SK-N-SH (cell line): ENCODE measurements around the gene FZD2. TPM values are rescaled to one million over a fixed set of nuclear protein-coding genes. Genes with fewer than 3 reads are reported as not detected.

Experiments
- CTCF ChIA-PET: fragments of 300-600, 350-600 bp; formaldehyde crosslinking; extraction: SDS; loops from one replicate; lab custom pipeline; 2021; lab: Yijun Ruan, JAX
- POLR2A ChIA-PET: fragments of 350-600 bp; sonication (Branson Sonifier 250); formaldehyde crosslinking; extraction: SDS; loops from one replicate; lab custom pipeline; 2020; ENCODE audit warnings: antibody characterized with exemption, inconsistent platforms; lab: Yijun Ruan, JAX
- DNase-seq: peaks from one replicate; pipeline ENCODE4 v3.0.0; 2012
- H2AFZ ChIP-seq: fragments of 200-600 bp; sonication (generic); 2 replicates; pipeline ENCODE4 v1.8.1; 2016; ENCODE audit warnings: antibody characterized with exemption, mild to moderate bottlenecking, low read depth
- H3F3A ChIP-seq: fragments of 200-600 bp; sonication (generic); replicated peaks from 2 replicates; pipeline ENCODE3; 2016; ENCODE audit warnings: antibody characterized with exemption, mild to moderate bottlenecking; ENCODE audit not compliant: insufficient read depth
- H3K27ac ChIP-seq, 2 experiments: fragments of 200-500 bp in 1 of 2; fragments of 200-600 bp in 1 of 2; sonication (Bioruptor generic) in 1 of 2; sonication (generic), shearing (Covaris generic) in 1 of 2; 2 replicates each; pipeline versions ENCODE4 v1.5.1 to v1.6.1; 2014 to 2016; ENCODE audit warnings: low read depth in 2 of 2, inconsistent platforms in 1 of 2, low read length in 1 of 2, mild to moderate bottlenecking in 1 of 2, mixed read lengths in 1 of 2
- H3K27me3 ChIP-seq: fragments of 200-600 bp; sonication (generic), shearing (Covaris generic); 2 replicates; pipeline ENCODE4 v1.6.1; 2016; ENCODE audit warnings: mixed run types; ENCODE audit not compliant: insufficient read depth
- H3K36me3 ChIP-seq, 2 experiments: fragments of 200-500 bp in 1 of 2; fragments of 200-600 bp in 1 of 2; sonication (Bioruptor generic) in 1 of 2; sonication (generic) in 1 of 2; replicated peaks in 1 of 2; 2 replicates each; pipeline versions ENCODE3 to v1.5.1; 2014 to 2016; ENCODE audit warnings: low read length in 1 of 2, mild to moderate bottlenecking in 1 of 2; ENCODE audit not compliant: insufficient read depth in 2 of 2, control insufficient read depth in 1 of 2
- H3K4me1 ChIP-seq, 2 experiments: fragments of 200-500 bp in 1 of 2; fragments of 200-600 bp in 1 of 2; sonication (Bioruptor generic) in 1 of 2; sonication (generic), shearing (Covaris generic) in 1 of 2; 2 replicates each; pipeline versions ENCODE4 v1.5.1 to v1.6.1; 2014 to 2016; ENCODE audit warnings: low read depth in 1 of 2, low read length in 1 of 2, mixed run types in 1 of 2; ENCODE audit not compliant: insufficient read depth in 2 of 2, control insufficient read depth in 1 of 2
- H3K4me2 ChIP-seq: fragments of 200-600 bp; sonication (generic), shearing (Covaris generic); 2 replicates; pipeline ENCODE4 v1.6.1; 2017; ENCODE audit warnings: mixed run types
- H3K4me3 ChIP-seq, 2 experiments: fragments of 200-500 bp in 1 of 2; fragments of 200-600 bp in 1 of 2; sonication (Bioruptor generic) in 1 of 2; sonication (generic), shearing (Covaris generic) in 1 of 2; 2 replicates each; pipeline versions ENCODE4 v1.5.1 to v1.8.1; 2014 to 2016; ENCODE audit warnings: low read depth in 2 of 2, inconsistent platforms in 1 of 2, low read length in 1 of 2, mild to moderate bottlenecking in 1 of 2, mixed read lengths in 1 of 2, moderate library complexity in 1 of 2
- H3K79me2 ChIP-seq: fragments of 200-600 bp; sonication (generic); 2 replicates; pipeline ENCODE4 v1.8.1; 2017; ENCODE audit warnings: mild to moderate bottlenecking; ENCODE audit not compliant: insufficient read depth
- H3K9ac ChIP-seq: fragments of 200-600 bp; sonication (generic); 2 replicates; pipeline ENCODE4 v1.6.1; 2017; ENCODE audit warnings: mixed run types
- H3K9me2 ChIP-seq: fragments of 200-600 bp; sonication (generic); 2 replicates; pipeline ENCODE4 v1.6.1; 2017; ENCODE audit warnings: mixed run types
- H3K9me3 ChIP-seq: fragments of 200-600 bp; sonication (generic); 2 replicates; pipeline ENCODE4 v1.6.1; 2017; ENCODE audit warnings: mixed run types, mild to moderate bottlenecking, moderate library complexity
- H4K20me1 ChIP-seq: fragments of 200-600 bp; sonication (generic); 2 replicates; pipeline ENCODE4 v1.6.1; 2017; ENCODE audit warnings: mild to moderate bottlenecking, mixed run types; ENCODE audit not compliant: insufficient read depth
- CHD2 ChIP-seq: fragments of 150-350 bp; IDR thresholded peaks from 2 replicates; pipeline ENCODE4 v1.6.1; 2018; ENCODE audit warnings: low read length; ENCODE audit not compliant: partially characterized antibody
- EP300 ChIP-seq, 2 experiments: IDR thresholded peaks; 2 replicates each; pipeline versions ENCODE4 v1.4.0 to v1.6.1; 2012; ENCODE audit warnings: borderline replicate concordance in 1 of 2, low read depth in 1 of 2, low read length in 1 of 2
- FOSL2 ChIP-seq: IDR thresholded peaks from 2 replicates; pipeline ENCODE4 v1.4.0; 2012; ENCODE audit warnings: low read depth, mild to moderate bottlenecking, moderate library complexity, borderline replicate concordance
- FOXM1 ChIP-seq: IDR thresholded peaks from 2 replicates; pipeline ENCODE4 v1.4.0; 2012; ENCODE audit warnings: low read depth, mild to moderate bottlenecking
- GATA2 ChIP-seq: sonication (generic); formaldehyde crosslinking; IDR thresholded peaks from 2 replicates; pipeline ENCODE4 v1.5.0; 2020; ENCODE audit warnings: mild to moderate bottlenecking, missing genetic modification reagents
- MEF2A ChIP-seq: IDR thresholded peaks from 2 replicates; pipeline ENCODE4 v1.4.0; 2012; ENCODE audit warnings: low read depth, borderline replicate concordance
- NRF1 ChIP-seq: IDR thresholded peaks from 2 replicates; pipeline ENCODE4 v1.6.1; 2012; ENCODE audit warnings: low read depth, mild to moderate bottlenecking, low read length
- POLR2AphosphoS5 ChIP-seq: IDR thresholded peaks from 2 replicates; pipeline ENCODE4 v1.6.1; 2012; ENCODE audit warnings: low read depth, low read length
- RAD21 ChIP-seq: IDR thresholded peaks from 2 replicates; pipeline ENCODE4 v1.6.1; 2012; ENCODE audit warnings: mild to moderate bottlenecking, low read length
- RCOR1 ChIP-seq: fragments of 150-350 bp; IDR thresholded peaks from 2 replicates; pipeline ENCODE4 v1.6.1; 2017; ENCODE audit warnings: antibody characterized with exemption, low read length
- REST ChIP-seq: IDR thresholded peaks from 2 replicates; pipeline ENCODE4 v1.6.1; 2012; ENCODE audit warnings: mild to moderate bottlenecking, low read depth, low read length, moderate library complexity
- SIN3A ChIP-seq: IDR thresholded peaks from 2 replicates; pipeline ENCODE4 v1.6.1; 2012; ENCODE audit warnings: low read depth, mild to moderate bottlenecking, low read length, moderate library complexity, borderline replicate concordance
- TCF12 ChIP-seq: IDR thresholded peaks from 2 replicates; pipeline ENCODE4 v1.4.0; 2012
- TEAD4 ChIP-seq: IDR thresholded peaks from 2 replicates; pipeline ENCODE4 v1.4.0; 2012; ENCODE audit warnings: mild to moderate bottlenecking, borderline replicate concordance; ENCODE audit not compliant: insufficient read depth
- YY1 ChIP-seq: IDR thresholded peaks from 2 replicates; pipeline ENCODE4 v1.4.0; 2012; ENCODE audit warnings: low read depth, mild to moderate bottlenecking
- WGBS: methylation state at CpG from one replicate; pipeline ENCODE4 v1.1.6; 2017; ENCODE audit warnings: low lambda C conversion rate; 5-methylcytosine and 5-hydroxymethylcytosine counted together
- polyA plus RNA-seq, 3 experiments: library from polyadenylated mRNA; depleted of rRNA; stranded (reverse); fragments of >200 nt; gene quantifications; 2 replicates each; pipeline ENCODE4 v1.2.3, GENCODE V29; 2012
- TF ChIP-seq, protein P1 (sequence below): IDR thresholded peaks from 2 replicates; pipeline ENCODE4 v1.4.0; 2012; ENCODE audit warnings: low read depth

FZD2 gene
- polyA plus RNA-seq, 1 of the 3 experiments (the other 2 are of a cell fraction), result 35.1 TPM

GRCh38 chr17:44599298-44600175 is 42.3 kb downstream of the FZD2 start:
- Histone ChIP-seq H3K27me3 (no peaks in the 10 kb centered on the region), H4K20me1 (no peaks in the 10 kb centered on the region), H3F3A (peaks cover 6% of the 10 kb centered on the region), H3K4me2 (peak overlapping the region; percentile 70; the same call in 1 of the 2 replicates), H3K9me3 (no peaks in the 10 kb centered on the region), H3K4me3 (no peak overlapping the region), H3K36me3 (no peaks in the 10 kb centered on the region), H2AFZ (peak overlapping the region; percentile 71; the same call in 1 of the 2 replicates), H3K9me2 (no peaks in the 10 kb centered on the region), H3K79me2 (no peaks in the 10 kb centered on the region), H3K4me1 (peaks cover 10 to 21% of the 10 kb centered on the region in 2 experiments; a peak in 2 of 4 replicates), H3K27ac (peak overlapping the region; percentile 64 to 73), H3K9ac (no peak overlapping the region)
- TF ChIP-seq REST, result no peak
- peak; percentile 68; the same call in 1 of the 2 replicates for TF ChIP-seq TCF12
- TF ChIP-seq FOSL2, result peak; percentile 77; the same call in 1 of the 2 replicates
- no peak for TF ChIP-seq RCOR1
- TF ChIP-seq POLR2AphosphoS5, result peak; percentile 12; the same call in 1 of the 2 replicates
- peak; percentile 22 for TF ChIP-seq CHD2
- TF ChIP-seq, protein P1, sequence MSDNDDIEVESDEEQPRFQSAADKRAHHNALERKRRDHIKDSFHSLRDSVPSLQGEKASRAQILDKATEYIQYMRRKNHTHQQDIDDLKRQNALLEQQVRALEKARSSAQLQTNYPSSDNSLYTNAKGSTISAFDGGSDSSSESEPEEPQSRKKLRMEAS, result peak; percentile 32; the same call in 1 of the 2 replicates
- no peak for TF ChIP-seq FOXM1
- DNase-seq, result no peak
- CTCF ChIA-PET, result no interaction called here
- POLR2A ChIA-PET, result no interaction called here
- WGBS, result 38% methylated on average over 9 of the region's 9 CpGs

- H3K27me3 ChIP-seq, result no peaks in the 10 kb centered on the region
- H3K4me1 ChIP-seq, result peaks cover 10 to 21% of the 10 kb centered on the region in 2 experiments; a peak in 2 of 4 replicates
- H3K4me2 ChIP-seq, result no peak overlapping the region
- no peak overlapping the region for H3K4me3 ChIP-seq
- no peaks in the 10 kb centered on the region for H3K9me2 ChIP-seq
- no peaks in the 10 kb centered on the region for H3K36me3 ChIP-seq
- H3K9me3 ChIP-seq, result no peaks in the 10 kb centered on the region
- H3K9ac ChIP-seq, result no peak overlapping the region
- ChIA-PET CTCF (interaction anchor here (1.2 kb wide), 1 partner anchor 33 kb away, joined by 3 read pairs; no protein-coding TSS in a partner anchor), POLR2A (no interaction called here)
- H4K20me1 ChIP-seq, result no peaks in the 10 kb centered on the region
- peaks cover 6% of the 10 kb centered on the region for H3F3A ChIP-seq
- no peaks in the 10 kb centered on the region for H3K79me2 ChIP-seq
- WGBS, result 95% methylated on average over 9 of the region's 15 CpGs
- H3K27ac ChIP-seq, result no peak overlapping the region
- no peak for TF ChIP-seq NRF1
- TF ChIP-seq EP300 (IDR thresholded peaks at IDR 0.05; ENCODE audit: borderline replicate concordance in 1 of 2, low read depth in 1 of 2, low read length in 1 of 2), result no peak
- no peak for TF ChIP-seq MEF2A
- TF ChIP-seq FOSL2, result no peak
- no peak for TF ChIP-seq SIN3A
- TF ChIP-seq GATA2, result no peak
- no peak for TF ChIP-seq RCOR1
- no peak for TF ChIP-seq YY1
- no peak for TF ChIP-seq RAD21
- TF ChIP-seq TCF12, result no peak
- no peak for TF ChIP-seq CHD2
- TF ChIP-seq TEAD4, result no peak
- DNase-seq, result no peak
- no peak overlapping the region for H2AFZ ChIP-seq
Measured at GRCh38 chr17:44601539-44601938, 44.3 kb downstream of the FZD2 start.
